ENCODE measurements around the gene HES2.
"Not testable (repeated sequence)": the region's sequence is repeated elsewhere in the genome, so short reads cannot be mapped to it uniquely, and the experiment has no call there.

The HES2 gene

DNA sequence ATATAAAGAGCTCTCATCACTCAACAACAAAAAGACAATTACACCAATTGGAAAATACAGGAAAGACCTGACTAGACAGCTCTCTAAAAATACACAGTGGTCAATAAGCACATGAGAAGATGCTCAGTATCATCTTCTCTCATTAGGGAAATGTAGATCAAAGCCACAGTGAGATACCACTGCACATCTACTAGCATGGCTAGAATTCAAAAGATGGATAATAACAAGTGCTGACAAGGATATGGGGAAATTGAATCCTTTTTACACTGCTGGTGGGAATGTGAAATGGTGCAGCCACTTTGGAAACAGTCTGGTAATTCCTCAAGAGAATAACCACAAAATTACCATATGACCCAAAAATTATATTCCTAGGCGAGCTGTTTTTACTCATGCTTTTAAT, 35.6 kb downstream of the HES2 start:
- no peak for DNase-seq

- DNase-seq, result no peak
Measured at GRCh38 chr1:6380037-6380436, 39.7 kb downstream of the HES2 start.

GRCh38 chr1:6378096-6378746, 41.5 kb downstream of the HES2 start:
- no peak for DNase-seq

DNA sequence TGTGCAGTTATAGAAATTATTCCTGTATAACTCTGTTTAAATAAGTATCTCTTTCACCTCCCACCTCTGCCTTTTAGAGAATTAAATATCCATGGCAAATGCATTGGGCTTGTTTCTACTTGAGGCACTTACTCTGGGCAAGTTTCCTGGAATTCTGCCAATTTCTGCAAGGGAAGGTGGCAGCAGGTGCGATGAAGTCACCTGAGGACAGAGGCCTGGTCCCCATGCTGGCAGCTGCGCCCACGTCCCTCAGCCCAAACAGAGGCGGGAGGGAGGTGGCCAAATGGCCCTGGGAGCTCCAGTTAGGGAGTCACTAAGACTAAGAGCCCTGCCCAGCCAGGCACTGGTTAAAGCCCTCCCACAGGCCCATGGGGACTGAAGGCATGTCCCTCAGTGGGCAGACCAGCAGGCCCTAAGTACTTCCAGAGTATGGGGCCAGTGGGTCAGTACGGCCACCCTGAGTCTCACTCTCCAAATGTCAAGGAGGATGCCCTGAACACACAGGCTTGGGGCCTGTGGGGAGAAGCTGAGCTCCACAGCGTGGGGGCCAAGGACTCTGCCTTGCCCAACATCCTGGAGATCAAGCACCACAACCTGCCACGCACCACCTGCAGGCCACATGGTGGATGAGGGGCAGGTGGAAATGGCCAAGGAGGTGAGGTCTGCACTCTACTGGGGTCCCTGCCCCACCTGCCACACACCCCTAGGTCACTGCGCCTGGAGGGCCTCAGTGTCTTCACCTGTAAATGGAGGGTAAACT, 45.6 kb downstream of the HES2 start:
- DNase-seq, result no peak

DNA sequence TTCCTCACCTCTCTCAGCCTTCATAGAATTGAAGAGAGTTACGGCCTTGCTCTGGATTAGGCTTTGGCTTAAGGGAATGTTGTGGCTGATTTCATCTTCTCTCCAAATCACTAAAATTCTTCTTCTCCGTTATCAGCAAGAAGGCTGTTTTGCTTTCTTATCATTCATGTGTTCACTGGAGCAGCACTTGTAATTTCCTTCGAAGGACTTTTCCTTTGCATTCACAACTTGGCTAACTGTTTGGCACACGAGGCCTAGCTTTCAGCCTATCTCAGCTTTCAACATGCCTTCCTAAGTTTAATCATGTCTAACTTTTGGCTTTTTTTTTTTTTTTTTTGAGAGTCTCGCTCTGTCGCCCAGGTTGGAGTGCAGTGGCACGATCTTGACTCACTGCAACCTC, 47.5 kb downstream of the HES2 start:
- DNase-seq, result not testable (repeated sequence)

- no peak for DNase-seq
Measured at GRCh38 chr1:6370006-6370405, 49.7 kb downstream of the HES2 start.

DNA sequence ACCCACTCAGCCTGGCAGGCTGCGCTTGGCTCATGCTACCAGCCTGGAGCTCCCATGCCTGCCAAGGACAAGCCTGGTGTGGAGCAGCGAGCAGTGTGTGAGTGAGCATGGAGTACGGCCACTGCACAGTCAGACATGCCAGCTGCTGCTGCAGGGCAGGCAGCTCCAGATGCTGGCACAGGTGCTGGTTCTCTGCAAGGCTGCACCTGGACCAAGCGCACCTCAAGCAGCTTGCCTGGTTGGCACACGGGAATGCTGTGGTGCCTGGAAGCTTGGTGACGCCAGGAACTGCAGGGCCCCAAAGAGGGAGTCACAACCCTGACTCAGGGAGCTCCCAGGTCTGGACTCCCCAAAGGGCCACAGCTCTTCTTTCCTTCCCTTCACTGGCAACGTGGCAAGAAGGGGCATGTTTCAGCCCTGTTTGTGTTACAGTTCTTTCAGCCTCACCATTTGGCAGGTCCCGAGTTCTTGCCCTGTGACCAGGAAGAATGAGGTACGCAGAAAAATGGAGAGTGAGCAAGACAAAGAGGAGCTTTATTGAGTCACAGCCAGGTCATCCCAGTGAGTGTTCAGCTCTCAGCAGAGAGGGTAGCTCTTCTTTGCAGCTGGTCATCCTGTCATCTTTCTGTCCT, 52.2 kb downstream of the HES2 start:
- DNase-seq, result no peak

- peak; percentile 67 for DNase-seq
Measured at GRCh38 chr1:6365047-6365446, 54.7 kb downstream of the HES2 start.

GRCh38 chr1:6363085-6363884, 56.4 kb downstream of the HES2 start:
- not testable (repeated sequence) for DNase-seq

Measured in central memory CD4-positive, alpha-beta T cell (primary cell).